ENCODE measurements around the gene NDRG4. TPM values are rescaled to one million over a fixed set of nuclear protein-coding genes. Genes with fewer than 3 reads are reported as not detected.

Gene NDRG4
- total RNA-seq, 1 donor from 2014 or later = 1.8 TPM

GRCh38 chr16:58462499-58462996 is 37.4 kb upstream of the NDRG4 start:
- intact Hi-C loops (cut with micrococcal nuclease) = loop anchor here (5.0 kb wide), 1 partner anchor 45 kb away; no protein-coding TSS in a partner anchor
- CTCF ChIA-PET = interaction anchor here (1.1 kb wide), 1 partner anchor 25 kb away, joined by 3 read pairs; no protein-coding TSS in a partner anchor
- no peaks in the 10 kb centered on the region for H3K9me3 Mint-ChIP-seq

GRCh38 chr16:58462997-58463941 is 36.7 kb upstream of the NDRG4 start:
- ChIA-PET CTCF (no interaction called here), POLR2A (no interaction called here)
- intact Hi-C loops (cut with micrococcal nuclease) = loop anchor here (5.0 kb wide), 1 partner anchor 46 kb away; no protein-coding TSS in a partner anchor
- no peak for TF ChIP-seq CTCF (IDR thresholded peaks at IDR 0.05)
- Mint-ChIP-seq H3K9me3 (no peaks in the 10 kb centered on the region), H3K4me3 (peak overlapping the region; percentile 58), H3K27me3 (peaks cover 48% of the 10 kb centered on the region), H3K36me3 (ENCODE audit: low read depth) (no peaks in the 10 kb centered on the region), H3K27ac (no peak overlapping the region), H3K4me1 (peaks cover 15% of the 10 kb centered on the region)
- DNase-seq (no peak), ATAC-seq (ENCODE audit: low read depth) (peak; percentile 55)

More at GRCh38 chr16:58462499-58462996, 37.4 kb upstream of the NDRG4 start:
- Mint-ChIP-seq H3K4me1 (peaks cover 15% of the 10 kb centered on the region), H3K27me3 (peaks cover 42% of the 10 kb centered on the region), H3K27ac (no peak overlapping the region), H3K4me3 (peak overlapping the region; percentile 58), H3K36me3 (ENCODE audit: low read depth) (no peaks in the 10 kb centered on the region)
- no peak for ATAC-seq (ENCODE audit: low read depth)
- POLR2A ChIA-PET = no interaction called here
- no peak for DNase-seq
- TF ChIP-seq CTCF (IDR thresholded peaks at IDR 0.05) = no peak

DNA sequence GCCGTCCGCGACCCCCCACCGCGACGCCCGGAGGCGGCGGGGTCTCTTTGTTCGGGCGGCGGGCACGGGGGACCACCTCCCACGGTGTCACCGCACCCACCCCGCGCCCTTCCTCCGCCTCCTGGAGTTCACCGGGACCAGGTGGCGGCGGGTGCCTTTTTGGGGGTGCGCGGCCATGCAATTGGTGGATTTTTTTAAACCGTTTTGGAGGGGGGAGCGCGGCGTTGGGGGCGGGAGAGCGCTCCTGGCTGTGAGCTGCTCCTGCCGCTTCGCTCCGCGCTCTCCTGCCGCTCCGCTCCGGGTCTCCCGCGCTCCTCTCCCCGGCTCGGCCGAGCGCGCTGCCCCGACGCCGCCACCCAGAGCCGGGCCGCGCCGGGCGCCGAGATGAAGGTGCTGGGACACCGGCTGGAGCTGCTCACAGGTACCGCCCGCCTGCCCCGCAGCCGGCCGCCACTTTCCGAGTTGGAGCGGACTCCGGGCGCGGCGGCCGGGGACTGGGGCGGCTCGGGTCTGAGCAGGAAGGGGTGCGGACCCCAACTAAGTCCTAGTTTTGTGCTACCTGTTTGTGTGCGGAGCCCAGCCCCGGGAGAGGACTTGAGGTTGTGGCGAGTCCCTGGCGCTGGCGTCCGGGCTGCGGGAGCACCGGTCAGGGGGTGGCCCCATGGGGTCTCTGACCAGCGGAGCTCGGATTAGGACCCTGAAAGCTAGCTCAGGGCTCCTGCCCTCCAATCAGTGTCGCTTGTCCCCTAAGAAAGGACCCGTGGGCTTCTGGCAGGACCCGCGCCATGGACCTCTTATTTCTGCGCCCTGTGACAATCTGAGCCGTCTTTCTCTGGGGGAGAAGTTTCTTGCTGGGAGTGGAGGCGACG is 35.7 kb upstream of the NDRG4 start:
- ChIA-PET CTCF (no interaction called here), POLR2A (no interaction called here)
- no peak for TF ChIP-seq CTCF (IDR thresholded peaks at IDR 0.05)
- intact Hi-C loops (cut with micrococcal nuclease) = loop anchor here (5.0 kb wide), 1 partner anchor 47 kb away; no protein-coding TSS in a partner anchor
- peak overlapping the region; percentile 74 for H3K4me3 Mint-ChIP-seq
- DNase-seq (no peak), ATAC-seq (ENCODE audit: low read depth) (no peak)
- no peaks in the 10 kb centered on the region for H3K36me3 Mint-ChIP-seq (ENCODE audit: low read depth)
- peaks cover 12% of the 10 kb centered on the region for H3K4me1 Mint-ChIP-seq
- no peak overlapping the region for H3K27ac Mint-ChIP-seq
- H3K27me3 Mint-ChIP-seq = peaks cover 55% of the 10 kb centered on the region
- no peaks in the 10 kb centered on the region for H3K9me3 Mint-ChIP-seq

- Mint-ChIP-seq H3K27ac (no peak overlapping the region), H3K4me3 (peak overlapping the region; percentile 74), H3K27me3 (peaks cover 57% of the 10 kb centered on the region), H3K9me3 (no peaks in the 10 kb centered on the region), H3K36me3 (ENCODE audit: low read depth) (no peaks in the 10 kb centered on the region), H3K4me1 (peaks cover 10% of the 10 kb centered on the region)
- intact Hi-C loops (cut with micrococcal nuclease) = loop anchor here (5.0 kb wide), 1 partner anchor 48 kb away; no protein-coding TSS in a partner anchor
- ChIA-PET CTCF (no interaction called here), POLR2A (no interaction called here)
- no peak for ATAC-seq (ENCODE audit: low read depth)
- DNase-seq = no peak
- TF ChIP-seq CTCF (IDR thresholded peaks at IDR 0.05) = no peak
Measured at GRCh38 chr16:58464916-58465731, 34.8 kb upstream of the NDRG4 start.
